ENCODE measurements around the gene GABRP.
"Not testable (repeated sequence)": the region's sequence is repeated elsewhere in the genome, so short reads cannot be mapped to it uniquely, and the experiment has no call there.

- not testable (repeated sequence) for TF ChIP-seq CTCF, POLR2A (IDR thresholded peaks at IDR 0.05)
Observed at GRCh38 chr5:170754508-170754907, 29.0 kb upstream of the GABRP start.
